Suprapubic skin (tissue), 4 donors: Measurements from ENCODE around the gene CRABP1.
A peak's percentile ranks its signal among the peaks of the same experiment; 100 is the strongest.

Experiments
- EP300 ChIP-seq: sonication (generic); formaldehyde crosslinking; IDR thresholded peaks from one replicate; pipeline ENCODE4 v1.6.1; 2017; ENCODE audit warnings: antibody characterized with exemption
- POLR2A ChIP-seq, 2 donors: fragments of 450-650 bp; IDR thresholded peaks; one replicate each; pipeline ENCODE4 v1.6.1; 2017; ENCODE audit warnings: antibody characterized with exemption in 2 of 2, mild to moderate bottlenecking in 2 of 2, moderate library complexity in 2 of 2
- POLR2AphosphoS5 ChIP-seq, 3 donors: sonication (generic); formaldehyde crosslinking; IDR thresholded peaks; one replicate each; pipeline ENCODE4 v1.6.1; 2017; ENCODE audit warnings: antibody characterized with exemption in 3 of 3
- TF ChIP-seq, protein P1 (sequence below), 2 donors: fragments of 200-600 bp in 1 of 2; fragments of 450-650 bp in 1 of 2; sonication (generic) in 1 of 2; IDR thresholded peaks; one replicate each; pipeline ENCODE4 v1.5.1; 2016 to 2019; ENCODE audit warnings: antibody characterized with exemption in 2 of 2, mild to moderate bottlenecking in 1 of 2, moderate library complexity in 1 of 2

DNA sequence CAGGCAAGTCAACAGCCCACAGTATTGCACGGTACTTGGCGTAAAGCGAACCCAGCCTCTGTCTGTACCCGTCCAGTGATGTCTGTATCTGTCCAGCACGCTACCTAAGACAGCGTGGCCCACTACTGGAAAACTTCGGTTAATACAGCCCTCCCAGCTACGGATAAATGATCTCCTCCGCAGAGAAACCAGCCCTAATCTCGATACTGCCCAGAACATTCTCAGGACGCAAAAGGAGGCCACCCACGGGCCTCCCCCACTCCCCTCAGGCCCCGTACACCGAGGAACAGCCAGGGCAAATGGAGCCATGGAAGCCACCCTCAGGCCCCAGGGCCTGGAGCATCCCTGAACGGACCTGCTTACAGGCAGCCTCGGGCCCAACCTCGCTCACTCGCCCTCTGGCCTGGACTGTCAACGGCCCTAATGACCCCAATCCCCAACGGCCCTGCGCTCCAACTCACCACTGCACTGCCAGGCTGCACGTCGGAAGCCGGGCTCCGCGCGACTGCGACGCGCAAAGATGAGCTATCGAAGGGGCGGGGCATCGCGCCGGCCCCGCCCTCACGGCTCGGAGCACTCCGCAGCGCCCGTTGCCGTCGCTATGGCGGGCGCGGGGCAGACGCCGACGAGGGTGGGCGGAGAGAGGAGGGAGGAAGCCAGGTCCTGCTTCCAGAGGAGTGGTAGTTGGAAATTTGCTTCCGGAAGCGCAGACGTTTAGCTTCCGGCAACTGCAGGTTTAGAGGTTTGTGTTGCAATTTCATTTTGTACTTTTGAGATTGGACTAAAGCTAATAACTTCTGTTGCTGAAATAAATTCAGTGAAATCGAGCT is 40.8 kb upstream of the CRABP1 start, which contains the start of gene SKIC8:
- TF ChIP-seq EP300 (no peak), POLR2A (IDR thresholded peaks at IDR 0.05) (peak; percentile 45 to 86), POLR2AphosphoS5 (IDR thresholded peaks at IDR 0.05) (peak; percentile 52 to 93 (median 66))
- TF ChIP-seq, protein P1, sequence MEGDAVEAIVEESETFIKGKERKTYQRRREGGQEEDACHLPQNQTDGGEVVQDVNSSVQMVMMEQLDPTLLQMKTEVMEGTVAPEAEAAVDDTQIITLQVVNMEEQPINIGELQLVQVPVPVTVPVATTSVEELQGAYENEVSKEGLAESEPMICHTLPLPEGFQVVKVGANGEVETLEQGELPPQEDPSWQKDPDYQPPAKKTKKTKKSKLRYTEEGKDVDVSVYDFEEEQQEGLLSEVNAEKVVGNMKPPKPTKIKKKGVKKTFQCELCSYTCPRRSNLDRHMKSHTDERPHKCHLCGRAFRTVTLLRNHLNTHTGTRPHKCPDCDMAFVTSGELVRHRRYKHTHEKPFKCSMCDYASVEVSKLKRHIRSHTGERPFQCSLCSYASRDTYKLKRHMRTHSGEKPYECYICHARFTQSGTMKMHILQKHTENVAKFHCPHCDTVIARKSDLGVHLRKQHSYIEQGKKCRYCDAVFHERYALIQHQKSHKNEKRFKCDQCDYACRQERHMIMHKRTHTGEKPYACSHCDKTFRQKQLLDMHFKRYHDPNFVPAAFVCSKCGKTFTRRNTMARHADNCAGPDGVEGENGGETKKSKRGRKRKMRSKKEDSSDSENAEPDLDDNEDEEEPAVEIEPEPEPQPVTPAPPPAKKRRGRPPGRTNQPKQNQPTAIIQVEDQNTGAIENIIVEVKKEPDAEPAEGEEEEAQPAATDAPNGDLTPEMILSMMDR (IDR thresholded peaks at IDR 0.05): no peak
